Nephron progenitor cell (in vitro differentiated cells): Measurements from ENCODE around the gene RBP4.

Experiments used
- DNase-seq: peaks from one replicate; pipeline ENCODE4 v3.0.0; 2021
- H3K27ac Mint-ChIP-seq: 2 replicates; pipeline ENCODE4 v1.8.0; 2021; ENCODE audit warnings: mild to moderate bottlenecking, moderate library complexity, mixed read lengths
- H3K27me3 Mint-ChIP-seq: 2 replicates; pipeline ENCODE4 v1.8.0; 2021; ENCODE audit warnings: mild to moderate bottlenecking, low read depth, mixed read lengths; ENCODE audit not compliant: poor library complexity
- H3K36me3 Mint-ChIP-seq: 2 replicates; pipeline ENCODE4 v1.8.0; 2021; ENCODE audit warnings: low read depth, mixed read lengths
- H3K4me1 Mint-ChIP-seq: 2 replicates; pipeline ENCODE4 v1.8.0; 2021; ENCODE audit warnings: mixed read lengths
- H3K4me3 Mint-ChIP-seq: 2 replicates; pipeline ENCODE4 v1.8.0; 2021; ENCODE audit warnings: mild to moderate bottlenecking, moderate library complexity, mixed read lengths
- H3K9me3 Mint-ChIP-seq: 2 replicates; pipeline ENCODE4 v1.8.0; 2021; ENCODE audit warnings: mild to moderate bottlenecking, moderate library complexity, mixed read lengths
- TF ChIP-seq, protein P1 (sequence below): fragments of 200-600 bp; sonication (generic); IDR thresholded peaks from 2 replicates; pipeline ENCODE4 v1.5.0; 2021; ENCODE audit warnings: antibody characterized with exemption

RBP4 gene

GRCh38 chr10:93601146-93601773 lies at the start of gene RBP4:
TSS of gene RBP4 (minus strand) at chr10:93601235. CDS start at chr10:93601028, 207 bp downstream.
- no peak within 1 kb of the TSS for H3K27ac Mint-ChIP-seq
- DNase-seq = peak; percentile 63

GRCh38 chr10:93639791-93640190 lies 38.8 kb upstream of the RBP4 start:
- H3K36me3 Mint-ChIP-seq = no peaks in the 10 kb centered on the region
- no peak overlapping the region for H3K27ac Mint-ChIP-seq
- TF ChIP-seq, protein P1, sequence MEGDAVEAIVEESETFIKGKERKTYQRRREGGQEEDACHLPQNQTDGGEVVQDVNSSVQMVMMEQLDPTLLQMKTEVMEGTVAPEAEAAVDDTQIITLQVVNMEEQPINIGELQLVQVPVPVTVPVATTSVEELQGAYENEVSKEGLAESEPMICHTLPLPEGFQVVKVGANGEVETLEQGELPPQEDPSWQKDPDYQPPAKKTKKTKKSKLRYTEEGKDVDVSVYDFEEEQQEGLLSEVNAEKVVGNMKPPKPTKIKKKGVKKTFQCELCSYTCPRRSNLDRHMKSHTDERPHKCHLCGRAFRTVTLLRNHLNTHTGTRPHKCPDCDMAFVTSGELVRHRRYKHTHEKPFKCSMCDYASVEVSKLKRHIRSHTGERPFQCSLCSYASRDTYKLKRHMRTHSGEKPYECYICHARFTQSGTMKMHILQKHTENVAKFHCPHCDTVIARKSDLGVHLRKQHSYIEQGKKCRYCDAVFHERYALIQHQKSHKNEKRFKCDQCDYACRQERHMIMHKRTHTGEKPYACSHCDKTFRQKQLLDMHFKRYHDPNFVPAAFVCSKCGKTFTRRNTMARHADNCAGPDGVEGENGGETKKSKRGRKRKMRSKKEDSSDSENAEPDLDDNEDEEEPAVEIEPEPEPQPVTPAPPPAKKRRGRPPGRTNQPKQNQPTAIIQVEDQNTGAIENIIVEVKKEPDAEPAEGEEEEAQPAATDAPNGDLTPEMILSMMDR = no peak
- H3K4me1 Mint-ChIP-seq = no peaks in the 10 kb centered on the region
- DNase-seq = no peak
- no peaks in the 10 kb centered on the region for H3K9me3 Mint-ChIP-seq
- H3K27me3 Mint-ChIP-seq = peaks cover 14% of the 10 kb centered on the region
- no peak overlapping the region for H3K4me3 Mint-ChIP-seq

More at GRCh38 chr10:93601146-93601773, at the start of gene RBP4:
- peak within 1 kb of the TSS; percentile 73 for H3K4me3 Mint-ChIP-seq
- TF ChIP-seq, protein P1 = no peak
- H3K27me3 Mint-ChIP-seq = peaks cover 80% of the 10 kb centered on the region
- no peaks in the 10 kb centered on the region for H3K9me3 Mint-ChIP-seq
- no peaks in the 10 kb centered on the region for H3K36me3 Mint-ChIP-seq
- peaks cover 7% of the 10 kb centered on the region for H3K4me1 Mint-ChIP-seq

- Mint-ChIP-seq H3K4me3 (no peak overlapping the region), H3K4me1 (peaks cover 38% of the 10 kb centered on the region), H3K9me3 (peaks cover 4% of the 10 kb centered on the region), H3K27ac (no peak overlapping the region), H3K36me3 (no peaks in the 10 kb centered on the region), H3K27me3 (peaks cover 13% of the 10 kb centered on the region)
- DNase-seq = no peak
- TF ChIP-seq, protein P1 = no peak
Observed at GRCh38 chr10:93630625-93631557, 29.9 kb upstream of the RBP4 start.

- peak overlapping the region; percentile 41 for H3K4me3 Mint-ChIP-seq
- DNase-seq = no peak
- H3K4me1 Mint-ChIP-seq = peaks cover 38% of the 10 kb centered on the region
- peaks cover 9% of the 10 kb centered on the region for H3K27me3 Mint-ChIP-seq
- H3K9me3 Mint-ChIP-seq = peaks cover 4% of the 10 kb centered on the region
- H3K36me3 Mint-ChIP-seq = no peaks in the 10 kb centered on the region
- no peak overlapping the region for H3K27ac Mint-ChIP-seq
- TF ChIP-seq, protein P1 = no peak
Observed at GRCh38 chr10:93629647-93630305, 28.7 kb upstream of the RBP4 start.

DNA sequence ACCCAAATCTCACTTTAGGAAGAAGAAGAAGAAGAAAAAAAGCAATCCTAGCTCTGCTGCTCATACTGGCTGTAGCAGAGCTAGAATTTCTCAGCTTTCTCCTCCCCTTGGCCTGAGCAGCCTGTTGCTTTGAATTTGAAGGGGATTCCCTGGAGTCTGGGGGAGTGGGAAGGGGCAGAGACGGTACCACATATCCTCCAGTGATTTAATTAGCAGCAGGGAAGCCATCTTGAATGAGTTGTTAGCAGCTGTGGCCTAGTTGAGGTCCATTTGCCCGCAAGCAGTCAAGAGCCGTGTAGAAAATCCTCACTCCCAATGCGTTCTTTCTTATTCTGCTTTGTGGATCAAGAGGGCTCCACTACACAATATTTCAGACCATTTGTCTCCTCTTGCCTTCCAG lies 27.8 kb upstream of the RBP4 start:
- TF ChIP-seq, protein P1 = no peak
- Mint-ChIP-seq H3K27me3 (peaks cover 9% of the 10 kb centered on the region), H3K27ac (peak overlapping the region; percentile 56), H3K36me3 (no peaks in the 10 kb centered on the region), H3K4me1 (peaks cover 38% of the 10 kb centered on the region), H3K9me3 (peaks cover 4% of the 10 kb centered on the region), H3K4me3 (no peak overlapping the region)
- DNase-seq = no peak
